ENCODE measurements around the gene RIC8B. TPM values are rescaled to one million over a fixed set of nuclear protein-coding genes. Genes with fewer than 3 reads are reported as not detected.

Gene RIC8B
- 8.1 to 10.3 TPM (median 9.7 TPM) in 5 replicates for total RNA-seq (2022; extraction: Qiagen RNA extraction; ENCODE audit: low read depth)

DNA sequence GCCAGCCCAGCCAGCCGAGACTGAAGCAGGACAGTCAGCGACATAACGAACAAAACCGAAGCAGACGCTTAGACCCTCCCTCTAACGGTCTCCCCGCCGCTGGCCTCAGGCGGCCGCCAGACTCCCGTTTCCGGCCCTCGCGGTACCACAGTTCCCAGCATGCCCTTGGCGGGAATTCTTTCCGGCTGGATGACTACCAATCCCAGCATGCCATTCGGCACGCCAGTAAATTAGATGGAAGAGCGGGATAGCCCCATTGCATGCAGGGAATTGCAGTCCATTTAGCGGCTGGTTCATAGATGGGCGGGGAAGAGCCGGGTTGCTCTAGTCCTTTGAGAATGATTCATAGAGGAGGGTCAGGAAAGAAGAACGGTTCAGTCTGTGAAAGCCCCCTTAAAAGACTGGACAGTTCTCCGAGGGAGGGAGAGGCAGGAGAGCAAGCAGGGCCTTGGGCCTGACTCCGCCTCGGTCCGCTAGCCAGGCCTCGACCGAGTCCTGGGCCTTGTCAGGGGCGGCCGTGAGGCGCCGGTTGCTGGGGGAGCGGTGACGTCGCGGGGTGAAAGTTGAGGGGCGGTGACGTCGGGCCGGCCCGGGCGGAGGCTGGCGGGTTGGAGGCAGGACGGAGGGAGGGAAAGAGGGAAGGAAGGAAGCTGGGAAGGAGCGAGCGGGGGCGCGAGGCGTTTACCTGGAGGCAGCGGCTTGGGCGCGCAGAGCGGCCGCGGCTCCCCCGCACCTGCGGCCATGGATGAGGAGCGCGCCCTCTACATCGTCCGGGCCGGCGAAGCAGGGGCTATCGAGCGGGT lies at the start of gene RIC8B:
RIC8B (plus strand) TSS at position 678 of the 803 bp plus-strand sequence; CDS start at position 742, 64 bp downstream.

Other genes starting within 250 kb of the RIC8B start
- gene RFX4, start 191.7 kb upstream of the RIC8B start, total RNA-seq (2022; extraction: Qiagen RNA extraction; ENCODE audit: low read depth): not detected in 5 replicates
- gene TMEM263, start 181.2 kb downstream of the RIC8B start, total RNA-seq (2022; extraction: Qiagen RNA extraction; ENCODE audit: low read depth): 26.4 to 34.9 TPM (median 28.5 TPM) in 5 replicates
- gene MTERF2, start 212.5 kb downstream of the RIC8B start, total RNA-seq (2022; extraction: Qiagen RNA extraction; ENCODE audit: low read depth): 4.0 to 8.3 TPM (median 5.1 TPM) in 5 replicates

Measured in A549 treated with ZK216348 at 1 μM for 4 hours (cell line).